ENCODE data around the gene HLA-DMB.
"Not testable (repeated sequence)": the region's sequence is repeated elsewhere in the genome, so short reads cannot be mapped to it uniquely, and the experiment has no call there.

The HLA-DMB gene

GRCh38 chr6:32950010-32950409 is 9.2 kb upstream of the HLA-DMB start:
- Histone ChIP-seq H3K27ac (ENCODE audit: low read depth, low read length) (no peak overlapping the region), H3K4me3 (ENCODE audit: low read depth in 1 of 2, low read length in 2 of 2) (no peak overlapping the region)

GRCh38 chr6:32949113-32949512 is 8.3 kb upstream of the HLA-DMB start:
- Histone ChIP-seq H3K36me3 (ENCODE audit: control insufficient read depth in 1 of 2, insufficient read depth in 2 of 2, low read length in 2 of 2) (no peaks in the 10 kb centered on the region), H3K27ac (ENCODE audit: low read depth, low read length) (no peak overlapping the region), H3K27me3 (ENCODE audit: control insufficient read depth in 1 of 2, insufficient read depth in 2 of 2, low read length in 2 of 2) (no peaks in the 10 kb centered on the region), H3K4me1 (ENCODE audit: control insufficient read depth in 1 of 2, insufficient read depth in 2 of 2, low read length in 2 of 2) (peaks cover 27 to 36% of the 10 kb centered on the region in 2 donors), H3K4me3 (ENCODE audit: low read depth in 1 of 2, low read length in 2 of 2) (no peak overlapping the region), H3K9ac (ENCODE audit: low read depth in 1 of 2, low read length in 2 of 2) (no peak overlapping the region), H3K9me3 (ENCODE audit: control insufficient read depth in 1 of 2, low read length in 2 of 2) (no peaks in the 10 kb centered on the region)

More at GRCh38 chr6:32950010-32950409, 9.2 kb upstream of the HLA-DMB start:
- Histone ChIP-seq H3K36me3 (ENCODE audit: control insufficient read depth in 1 of 2, insufficient read depth in 2 of 2, low read length in 2 of 2) (no peaks in the 10 kb centered on the region), H3K9ac (ENCODE audit: low read depth in 1 of 2, low read length in 2 of 2) (no peak overlapping the region), H3K4me1 (ENCODE audit: control insufficient read depth in 1 of 2, insufficient read depth in 2 of 2, low read length in 2 of 2) (peaks cover 21 to 30% of the 10 kb centered on the region in 2 donors), H3K27me3 (ENCODE audit: control insufficient read depth in 1 of 2, insufficient read depth in 2 of 2, low read length in 2 of 2) (no peaks in the 10 kb centered on the region), H3K9me3 (ENCODE audit: control insufficient read depth in 1 of 2, low read length in 2 of 2) (no peaks in the 10 kb centered on the region)

- H3K27ac ChIP-seq (ENCODE audit: low read depth, low read length), result no peak overlapping the region
- no peaks in the 10 kb centered on the region for H3K9me3 ChIP-seq (ENCODE audit: control insufficient read depth in 1 of 2, low read length in 2 of 2)
- peaks cover 23 to 36% of the 10 kb centered on the region in 2 donors for H3K4me1 ChIP-seq (ENCODE audit: control insufficient read depth in 1 of 2, insufficient read depth in 2 of 2, low read length in 2 of 2)
- H3K4me3 ChIP-seq (ENCODE audit: low read depth in 1 of 2, low read length in 2 of 2), result no peak overlapping the region
- H3K27me3 ChIP-seq (ENCODE audit: control insufficient read depth in 1 of 2, insufficient read depth in 2 of 2, low read length in 2 of 2), result no peaks in the 10 kb centered on the region
- H3K36me3 ChIP-seq (ENCODE audit: control insufficient read depth in 1 of 2, insufficient read depth in 2 of 2, low read length in 2 of 2), result no peaks in the 10 kb centered on the region
- H3K9ac ChIP-seq (ENCODE audit: low read depth in 1 of 2, low read length in 2 of 2), result no peak overlapping the region
Measured at GRCh38 chr6:32947552-32948465, 7.0 kb upstream of the HLA-DMB start.

- H3K27me3 ChIP-seq (ENCODE audit: control insufficient read depth in 1 of 2, insufficient read depth in 2 of 2, low read length in 2 of 2), result no peaks in the 10 kb centered on the region
- peaks cover 14 to 28% of the 10 kb centered on the region in 2 donors for H3K4me1 ChIP-seq (ENCODE audit: control insufficient read depth in 1 of 2, insufficient read depth in 2 of 2, low read length in 2 of 2)
- H3K27ac ChIP-seq (ENCODE audit: low read depth, low read length), result no peak overlapping the region
- no peaks in the 10 kb centered on the region for H3K9me3 ChIP-seq (ENCODE audit: control insufficient read depth in 1 of 2, low read length in 2 of 2)
- H3K36me3 ChIP-seq (ENCODE audit: control insufficient read depth in 1 of 2, insufficient read depth in 2 of 2, low read length in 2 of 2), result no peaks in the 10 kb centered on the region
- no peak overlapping the region for H3K9ac ChIP-seq (ENCODE audit: low read depth in 1 of 2, low read length in 2 of 2)
- no peak overlapping the region for H3K4me3 ChIP-seq (ENCODE audit: low read depth in 1 of 2, low read length in 2 of 2)
Measured at GRCh38 chr6:32946893-32947292, 6.1 kb upstream of the HLA-DMB start.

GRCh38 chr6:32945953-32946352 is 5.1 kb upstream of the HLA-DMB start:
- Histone ChIP-seq H3K9me3 (ENCODE audit: control insufficient read depth in 1 of 2, low read length in 2 of 2) (no peaks in the 10 kb centered on the region), H3K36me3 (ENCODE audit: control insufficient read depth in 1 of 2, insufficient read depth in 2 of 2, low read length in 2 of 2) (no peaks in the 10 kb centered on the region), H3K4me3 (ENCODE audit: low read depth in 1 of 2, low read length in 2 of 2) (no peak overlapping the region), H3K27me3 (ENCODE audit: control insufficient read depth in 1 of 2, insufficient read depth in 2 of 2, low read length in 2 of 2) (no peaks in the 10 kb centered on the region), H3K9ac (ENCODE audit: low read depth in 1 of 2, low read length in 2 of 2) (no peak overlapping the region), H3K4me1 (ENCODE audit: control insufficient read depth in 1 of 2, insufficient read depth in 2 of 2, low read length in 2 of 2) (peaks cover 19 to 31% of the 10 kb centered on the region in 2 donors), H3K27ac (ENCODE audit: low read depth, low read length) (no peak overlapping the region)

- Histone ChIP-seq H3K9me3 (ENCODE audit: control insufficient read depth in 1 of 2, low read length in 2 of 2) (no peaks in the 10 kb centered on the region), H3K27ac (ENCODE audit: low read depth, low read length) (no peak overlapping the region), H3K4me1 (ENCODE audit: control insufficient read depth in 1 of 2, insufficient read depth in 2 of 2, low read length in 2 of 2) (peaks cover 25 to 33% of the 10 kb centered on the region in 2 donors), H3K27me3 (ENCODE audit: control insufficient read depth in 1 of 2, insufficient read depth in 2 of 2, low read length in 2 of 2) (no peaks in the 10 kb centered on the region), H3K4me3 (ENCODE audit: low read depth in 1 of 2, low read length in 2 of 2) (no peak overlapping the region), H3K36me3 (ENCODE audit: control insufficient read depth in 1 of 2, insufficient read depth in 2 of 2, low read length in 2 of 2) (no peaks in the 10 kb centered on the region), H3K9ac (ENCODE audit: low read depth in 1 of 2, low read length in 2 of 2) (no peak overlapping the region)
Measured at GRCh38 chr6:32945108-32945760, 4.4 kb upstream of the HLA-DMB start.

GRCh38 chr6:32943864-32944649 is 3.2 kb upstream of the HLA-DMB start:
- H3K4me1 ChIP-seq (ENCODE audit: control insufficient read depth in 1 of 2, insufficient read depth in 2 of 2, low read length in 2 of 2), result peaks cover 22 to 32% of the 10 kb centered on the region in 2 donors
- H3K36me3 ChIP-seq (ENCODE audit: control insufficient read depth in 1 of 2, insufficient read depth in 2 of 2, low read length in 2 of 2), result no peaks in the 10 kb centered on the region
- H3K4me3 ChIP-seq (ENCODE audit: low read depth in 1 of 2, low read length in 2 of 2), result peak overlapping the region in 1 of 2 donors; percentile 38
- H3K9ac ChIP-seq (ENCODE audit: low read depth in 1 of 2, low read length in 2 of 2), result no peak overlapping the region
- H3K9me3 ChIP-seq (ENCODE audit: control insufficient read depth in 1 of 2, low read length in 2 of 2), result no peaks in the 10 kb centered on the region
- no peaks in the 10 kb centered on the region for H3K27me3 ChIP-seq (ENCODE audit: control insufficient read depth in 1 of 2, insufficient read depth in 2 of 2, low read length in 2 of 2)
- peak overlapping the region; percentile 26 for H3K27ac ChIP-seq (ENCODE audit: low read depth, low read length)

GRCh38 chr6:32942555-32943123 is 1.8 kb upstream of the HLA-DMB start:
- H3K9ac ChIP-seq (ENCODE audit: low read depth in 1 of 2, low read length in 2 of 2); H3K27ac ChIP-seq (ENCODE audit: low read depth, low read length); H3K9me3 ChIP-seq (ENCODE audit: control insufficient read depth in 1 of 2, low read length in 2 of 2); H3K36me3 ChIP-seq (ENCODE audit: control insufficient read depth in 1 of 2, insufficient read depth in 2 of 2, low read length in 2 of 2); H3K4me3 ChIP-seq (ENCODE audit: low read depth in 1 of 2, low read length in 2 of 2); H3K27me3 ChIP-seq (ENCODE audit: control insufficient read depth in 1 of 2, insufficient read depth in 2 of 2, low read length in 2 of 2): not testable (repeated sequence)
- peaks cover 21 to 32% of the 10 kb centered on the region in 2 donors for H3K4me1 ChIP-seq (ENCODE audit: control insufficient read depth in 1 of 2, insufficient read depth in 2 of 2, low read length in 2 of 2)

GRCh38 chr6:32941214-32941768 is 463 bp upstream of the HLA-DMB start:
- peaks cover 8 to 9% of the 10 kb centered on the region in 2 donors for H3K36me3 ChIP-seq (ENCODE audit: control insufficient read depth in 1 of 2, insufficient read depth in 2 of 2, low read length in 2 of 2)
- no peaks in the 10 kb centered on the region for H3K9me3 ChIP-seq (ENCODE audit: control insufficient read depth in 1 of 2, low read length in 2 of 2)
- peak overlapping the region in 1 of 2 donors; percentile 86 for H3K4me3 ChIP-seq (ENCODE audit: low read depth in 1 of 2, low read length in 2 of 2)
- no peaks in the 10 kb centered on the region for H3K27me3 ChIP-seq (ENCODE audit: control insufficient read depth in 1 of 2, insufficient read depth in 2 of 2, low read length in 2 of 2)
- H3K9ac ChIP-seq (ENCODE audit: low read depth in 1 of 2, low read length in 2 of 2), result peak overlapping the region in 1 of 2 donors; percentile 24
- H3K27ac ChIP-seq (ENCODE audit: low read depth, low read length), result peak overlapping the region; percentile 69
- peaks cover 21 to 32% of the 10 kb centered on the region in 2 donors for H3K4me1 ChIP-seq (ENCODE audit: control insufficient read depth in 1 of 2, insufficient read depth in 2 of 2, low read length in 2 of 2)
